GM19463 (cell line): Measurements from ENCODE around the gene GPS1.

Experiments used
- ATAC-seq: cut with Tn5 transposase; IDR thresholded peaks from one replicate; pipeline ENCODE4 v1.9.1; 2021; ENCODE audit warnings: mild to moderate bottlenecking, moderate library complexity; ENCODE audit not compliant: unreplicated experiment

The GPS1 gene

GRCh38 chr17:82076018-82076784 is 24.5 kb downstream of the GPS1 start:
- no peak for ATAC-seq

- ATAC-seq, result no peak
Measured at GRCh38 chr17:82076785-82077591, 25.3 kb downstream of the GPS1 start.

- no peak for ATAC-seq
Measured at GRCh38 chr17:82077617-82078358, 26.1 kb downstream of the GPS1 start.

GRCh38 chr17:82078433-82078832 is 26.7 kb downstream of the GPS1 start:
- ATAC-seq, result no peak

GRCh38 chr17:82079001-82079677 is 27.4 kb downstream of the GPS1 start:
- no peak for ATAC-seq

GRCh38 chr17:82080048-82080788 is 28.5 kb downstream of the GPS1 start:
- no peak for ATAC-seq

- ATAC-seq, result no peak
Measured at GRCh38 chr17:82080789-82081464, 29.2 kb downstream of the GPS1 start.

GRCh38 chr17:82081546-82081945 is 29.8 kb downstream of the GPS1 start:
- no peak for ATAC-seq

GRCh38 chr17:82081966-82082365 is 30.3 kb downstream of the GPS1 start:
- no peak for ATAC-seq

- no peak for ATAC-seq
Measured at GRCh38 chr17:82082456-82082855, 30.8 kb downstream of the GPS1 start.

- ATAC-seq, result no peak
Measured at GRCh38 chr17:82083009-82083408, 31.3 kb downstream of the GPS1 start.

GRCh38 chr17:82083533-82084359 is 32.0 kb downstream of the GPS1 start:
- ATAC-seq, result no peak

GRCh38 chr17:82084373-82085030 is 32.8 kb downstream of the GPS1 start:
- no peak for ATAC-seq

GRCh38 chr17:82085031-82085861 is 33.5 kb downstream of the GPS1 start:
- ATAC-seq, result no peak

- no peak for ATAC-seq
Measured at GRCh38 chr17:82085931-82086764, 34.5 kb downstream of the GPS1 start.
